Myocyte (in vitro differentiated cells): ENCODE results near the gene ASB6. TPM values are rescaled to one million over a fixed set of nuclear protein-coding genes. Genes with fewer than 3 reads are reported as not detected.

Experiments
- DNase-seq: peaks from one replicate; pipeline ENCODE4 v3.0.0-alpha.2; 2012; ENCODE audit warnings: low read depth
- polyA plus RNA-seq: library from polyadenylated mRNA; unstranded; fragments of >200 nt; gene quantifications from one replicate; pipeline ENCODE4 v1.2.1, GENCODE V29; 2012; ENCODE audit warnings: missing spikeins
- total RNA-seq: library from RNA; depleted of rRNA; stranded (reverse); fragments of >200 nt; gene quantifications from 2 replicates; pipeline ENCODE4 v1.2.3, GENCODE V29; 2014

Gene ASB6
- total RNA-seq: 14.3 and 17.4 TPM in 2 replicates
- polyA plus RNA-seq: 17.6 TPM

DNA sequence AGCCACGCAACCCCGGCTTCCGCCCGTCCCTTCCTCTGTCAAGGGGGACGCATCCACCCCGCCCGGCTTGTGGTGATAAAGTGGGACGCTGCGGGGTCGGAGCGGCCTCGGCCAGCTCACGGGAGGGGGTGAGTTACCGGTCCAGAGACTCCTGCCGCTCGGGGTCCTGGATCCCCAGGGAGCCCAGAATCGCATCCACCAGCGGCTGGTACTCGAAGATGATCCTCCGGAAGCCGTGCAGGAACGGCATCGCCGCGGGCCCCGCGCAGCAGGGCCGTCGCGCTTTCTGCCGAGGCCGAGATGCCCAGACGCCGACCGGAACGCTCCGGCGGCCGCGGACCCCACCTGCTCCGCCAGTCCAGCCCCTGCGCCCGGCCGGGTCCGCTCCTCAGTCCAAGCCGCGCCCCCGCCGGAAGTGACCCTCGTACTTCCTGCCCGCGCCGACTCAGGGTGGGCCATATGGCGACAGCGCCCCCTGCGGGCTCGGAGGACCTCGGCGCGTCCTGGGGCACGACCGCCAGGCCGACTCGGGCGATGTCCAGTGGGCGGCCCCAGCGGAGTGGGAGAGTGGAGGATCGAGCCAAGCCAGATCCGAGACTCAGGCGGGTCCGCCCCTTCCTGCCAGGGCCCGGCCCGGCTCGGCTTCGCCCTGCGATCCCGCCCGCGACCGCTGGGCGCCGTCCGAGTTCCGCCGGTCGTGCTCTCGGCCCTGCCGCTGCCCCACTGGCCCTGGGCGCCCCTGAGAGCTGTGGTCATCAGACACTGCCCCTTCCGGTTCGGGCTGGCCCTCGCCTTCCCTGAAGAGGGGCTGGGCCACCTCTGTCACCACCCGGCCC is at the start of gene ASB6:
Gene ASB6, minus strand, starts transcription at position 402 of the 836 bp plus-strand sequence. Its CDS starts 152 bp downstream, at position 250.
- DNase-seq: peak; percentile 95

DNA sequence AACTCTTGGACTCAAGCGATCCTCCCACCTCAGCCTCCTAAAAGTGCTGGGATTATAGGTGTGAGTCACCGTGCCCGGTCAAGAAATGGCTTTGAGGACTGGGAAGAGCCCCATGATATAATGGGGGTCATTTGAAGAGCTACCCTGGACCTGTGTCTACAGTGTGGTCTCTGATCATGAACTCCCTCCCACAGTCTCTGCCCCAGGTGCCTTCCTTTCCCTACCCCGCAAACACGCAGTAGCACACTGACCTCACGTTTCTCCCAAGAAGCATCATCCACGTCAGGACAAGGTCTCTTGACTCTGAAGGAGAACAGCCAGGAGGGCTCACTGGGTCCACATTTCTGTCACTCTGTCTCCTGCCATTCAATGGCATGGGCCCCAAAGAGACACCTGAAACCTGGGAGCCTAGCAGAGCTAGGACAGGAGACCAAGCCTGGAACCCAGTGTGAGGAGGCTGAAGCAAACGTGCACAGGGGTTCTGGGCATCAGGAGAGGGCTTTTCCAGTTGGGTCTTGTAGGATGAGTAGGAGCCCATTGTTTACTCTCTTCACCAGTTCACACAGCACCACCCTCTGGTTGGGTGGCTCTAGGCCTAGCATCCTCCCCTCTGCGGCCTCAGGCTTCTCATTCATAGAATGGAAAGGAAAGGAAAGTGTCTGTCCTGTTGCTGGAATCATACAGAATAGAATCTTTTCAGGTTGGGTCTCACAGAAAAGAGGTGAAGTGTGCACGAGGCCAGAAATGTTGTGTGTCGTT is 46.5 kb upstream of the ASB6 start:
- DNase-seq: no peak

- no peak for DNase-seq
Observed at GRCh38 chr9:129687391-129687790, 45.4 kb upstream of the ASB6 start.

GRCh38 chr9:129686736-129687135 is 44.8 kb upstream of the ASB6 start:
- DNase-seq: no peak

DNA sequence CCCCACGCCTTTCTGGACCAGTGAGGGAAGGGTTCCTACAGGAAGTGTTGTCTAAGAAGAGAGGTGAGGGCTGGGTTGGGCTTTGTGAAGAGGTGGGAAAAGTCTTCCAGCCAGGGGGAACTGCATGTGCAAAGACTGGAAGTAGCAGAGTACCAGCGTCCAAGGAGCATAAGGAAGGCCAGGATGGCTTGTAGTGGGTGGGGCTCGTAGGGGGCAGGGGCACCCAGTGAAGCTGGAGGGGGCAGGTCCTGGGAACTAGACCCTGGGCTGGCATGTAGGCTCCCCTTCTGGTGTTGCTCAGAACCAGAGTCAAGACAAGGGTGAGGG is 43.9 kb upstream of the ASB6 start:
- no peak for DNase-seq

GRCh38 chr9:129685220-129685932 is 43.4 kb upstream of the ASB6 start:
- no peak for DNase-seq

GRCh38 chr9:129682381-129682780 is 40.4 kb upstream of the ASB6 start:
- DNase-seq: no peak

GRCh38 chr9:129681924-129682323 is 40.0 kb upstream of the ASB6 start:
- no peak for DNase-seq

GRCh38 chr9:129679537-129679936 is 37.6 kb upstream of the ASB6 start:
- DNase-seq: no peak

DNA sequence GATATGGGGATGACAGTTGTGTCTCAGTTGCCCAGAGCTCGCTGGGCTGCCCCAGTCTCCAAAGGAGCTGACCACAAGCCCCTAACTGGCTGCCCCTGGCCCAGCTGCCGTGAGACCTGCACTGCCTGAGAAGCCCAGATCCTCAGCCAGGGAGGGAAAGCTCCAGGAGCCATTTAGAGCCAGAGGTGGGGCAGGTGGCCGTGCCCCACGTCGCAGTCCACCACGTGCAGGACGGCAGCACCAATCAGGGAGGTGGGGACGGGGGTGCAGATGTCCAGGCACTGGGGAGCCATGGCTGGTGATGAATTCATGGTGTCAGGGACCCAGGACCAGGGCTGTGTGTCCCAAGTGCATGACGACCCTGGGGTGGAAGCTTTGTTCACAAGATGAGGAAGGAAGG is 36.9 kb upstream of the ASB6 start:
- no peak for DNase-seq

GRCh38 chr9:129677456-129677855 is 35.5 kb upstream of the ASB6 start:
- DNase-seq: no peak

DNA sequence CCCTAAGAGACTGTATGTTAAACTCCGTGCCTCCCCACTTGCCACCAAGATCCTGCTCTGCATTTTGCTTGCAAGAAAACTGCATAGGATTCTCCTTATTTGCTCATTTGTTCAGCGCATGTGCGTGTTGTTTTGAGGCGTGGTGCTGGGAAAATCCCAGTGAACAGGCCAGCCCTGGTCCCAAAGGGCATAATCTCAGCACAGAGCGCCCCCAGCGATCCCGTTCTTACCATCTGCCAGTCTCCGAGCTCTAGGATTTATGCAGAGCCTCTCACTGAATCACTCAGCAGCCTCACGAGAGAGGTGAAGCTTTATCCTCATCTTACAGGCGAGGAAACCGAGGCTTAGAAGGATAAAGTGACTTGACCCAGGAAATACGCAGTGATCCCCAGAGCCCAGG is 35.0 kb upstream of the ASB6 start:
- no peak for DNase-seq

GRCh38 chr9:129676287-129676686 is 34.3 kb upstream of the ASB6 start:
- no peak for DNase-seq

- DNase-seq: no peak
Observed at GRCh38 chr9:129675620-129676019, 33.7 kb upstream of the ASB6 start.

- no peak for DNase-seq
Observed at GRCh38 chr9:129674229-129674628, 32.3 kb upstream of the ASB6 start.

DNA sequence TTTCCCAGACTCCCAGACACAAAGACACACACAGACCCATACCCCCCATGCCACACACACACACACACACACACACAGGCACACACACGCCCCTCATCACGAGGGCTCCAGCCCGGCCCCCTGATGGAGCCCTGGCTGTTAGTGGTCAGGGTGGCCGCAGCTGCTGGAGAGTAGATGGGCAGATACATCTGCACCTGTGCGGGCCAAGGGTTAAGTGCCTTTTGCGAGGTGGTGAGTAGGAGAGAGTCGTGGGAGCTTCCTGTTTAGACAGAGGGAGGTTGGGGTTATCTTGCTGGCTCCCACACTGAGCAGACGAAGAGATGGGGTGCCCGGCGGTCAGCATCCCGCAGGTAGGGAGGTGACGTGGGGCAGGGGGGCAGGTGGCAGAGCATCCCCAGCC is 31.7 kb upstream of the ASB6 start:
- DNase-seq: no peak

GRCh38 chr9:129672702-129673101 is 30.8 kb upstream of the ASB6 start:
- no peak for DNase-seq

- peak; percentile 12 for DNase-seq
Observed at GRCh38 chr9:129671519-129671918, 29.6 kb upstream of the ASB6 start.

GRCh38 chr9:129671065-129671464 is 29.1 kb upstream of the ASB6 start:
- no peak for DNase-seq

GRCh38 chr9:129669946-129670345 is 28.0 kb upstream of the ASB6 start:
- no peak for DNase-seq

- peak; percentile 43 for DNase-seq
Observed at GRCh38 chr9:129669141-129669718, 27.3 kb upstream of the ASB6 start.

- DNase-seq: no peak
Observed at GRCh38 chr9:129667850-129668249, 25.9 kb upstream of the ASB6 start.
